Fibroblast of mammary gland (primary cell): ENCODE data around the gene ACAD9.
"Not testable (repeated sequence)": the region's sequence is repeated elsewhere in the genome, so short reads cannot be mapped to it uniquely, and the experiment has no call there.

Experiments
- DNase-seq: peaks from one replicate; pipeline ENCODE4 v3.0.0-alpha.2; 2010; ENCODE audit warnings: low read depth
- H3K4me3 ChIP-seq: 2 replicates; pipeline ENCODE4 v1.5.1; 2011; ENCODE audit warnings: low read depth, mild to moderate bottlenecking, low read length, moderate library complexity; ENCODE audit not compliant: control insufficient read depth
- TF ChIP-seq, protein P1 (sequence below): conservative IDR thresholded peaks from 2 replicates; pipeline ENCODE4 v1.5.1; 2011; ENCODE audit warnings: low read depth, low read length, inconsistent platforms; ENCODE audit not compliant: control insufficient read depth, insufficient read depth

ACAD9 gene

DNA sequence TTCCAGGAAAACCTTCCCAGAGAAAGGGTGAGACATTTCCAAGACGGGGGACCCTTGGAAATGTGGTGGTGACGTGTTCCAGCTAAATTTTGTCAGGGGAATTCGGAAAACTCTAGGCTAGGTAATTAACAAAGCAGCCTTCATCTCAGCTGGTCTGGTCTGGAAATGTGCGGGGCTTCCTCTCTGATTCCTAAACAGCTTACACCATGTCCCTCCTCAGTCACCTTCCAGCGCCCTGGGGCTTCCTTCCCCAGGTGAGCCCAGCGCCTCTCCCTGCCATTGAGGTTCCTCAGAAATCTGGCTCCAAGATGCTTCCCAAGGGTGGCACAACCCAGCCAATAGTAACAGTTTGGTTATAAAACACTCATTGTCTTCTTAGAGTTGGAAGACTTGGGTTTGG is 571 bp downstream of the ACAD9 start:
- H3K4me3 ChIP-seq: peak overlapping the region; percentile 94
- TF ChIP-seq, protein P1, sequence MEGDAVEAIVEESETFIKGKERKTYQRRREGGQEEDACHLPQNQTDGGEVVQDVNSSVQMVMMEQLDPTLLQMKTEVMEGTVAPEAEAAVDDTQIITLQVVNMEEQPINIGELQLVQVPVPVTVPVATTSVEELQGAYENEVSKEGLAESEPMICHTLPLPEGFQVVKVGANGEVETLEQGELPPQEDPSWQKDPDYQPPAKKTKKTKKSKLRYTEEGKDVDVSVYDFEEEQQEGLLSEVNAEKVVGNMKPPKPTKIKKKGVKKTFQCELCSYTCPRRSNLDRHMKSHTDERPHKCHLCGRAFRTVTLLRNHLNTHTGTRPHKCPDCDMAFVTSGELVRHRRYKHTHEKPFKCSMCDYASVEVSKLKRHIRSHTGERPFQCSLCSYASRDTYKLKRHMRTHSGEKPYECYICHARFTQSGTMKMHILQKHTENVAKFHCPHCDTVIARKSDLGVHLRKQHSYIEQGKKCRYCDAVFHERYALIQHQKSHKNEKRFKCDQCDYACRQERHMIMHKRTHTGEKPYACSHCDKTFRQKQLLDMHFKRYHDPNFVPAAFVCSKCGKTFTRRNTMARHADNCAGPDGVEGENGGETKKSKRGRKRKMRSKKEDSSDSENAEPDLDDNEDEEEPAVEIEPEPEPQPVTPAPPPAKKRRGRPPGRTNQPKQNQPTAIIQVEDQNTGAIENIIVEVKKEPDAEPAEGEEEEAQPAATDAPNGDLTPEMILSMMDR: no peak
- DNase-seq: no peak

DNA sequence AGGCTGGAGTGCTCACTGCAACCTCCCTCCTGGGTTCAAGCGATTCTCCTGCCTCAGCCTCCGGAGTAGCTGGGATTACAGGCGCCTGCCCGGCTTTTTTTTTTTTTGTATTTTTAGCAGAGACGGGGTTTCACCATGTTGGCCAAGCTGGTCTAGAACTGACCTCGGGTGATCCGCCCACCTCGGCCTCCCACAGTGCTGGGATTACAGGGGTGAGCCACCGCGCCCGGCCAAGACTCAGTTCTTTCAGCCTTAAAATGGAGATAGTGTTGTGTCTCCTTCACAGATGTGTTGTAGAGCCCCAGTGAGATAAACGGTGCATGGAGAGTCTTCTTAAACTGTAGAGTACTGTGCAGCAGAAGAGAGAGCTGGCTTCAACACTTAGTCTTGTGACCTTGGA is 1.0 kb downstream of the ACAD9 start:
- H3K4me3 ChIP-seq: peak overlapping the region; percentile 94

DNA sequence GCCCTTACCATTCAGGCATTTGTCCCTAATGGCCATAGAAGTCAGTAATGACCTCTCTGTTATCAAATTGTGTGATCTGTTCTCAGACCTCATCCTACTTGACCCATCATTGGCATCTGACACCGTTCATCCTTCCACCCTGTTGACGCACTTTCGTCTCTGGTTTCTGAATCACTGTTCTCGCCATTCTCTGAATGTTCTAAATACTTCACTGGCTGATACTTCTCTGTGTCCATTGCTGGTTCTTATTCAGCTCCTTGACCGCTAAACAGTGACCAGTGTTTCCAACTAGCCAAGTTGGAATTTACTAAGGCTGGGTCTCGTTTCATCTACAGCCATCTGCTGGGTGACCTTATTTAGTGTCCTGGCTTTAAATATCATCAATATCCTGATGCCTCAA is 2.2 kb downstream of the ACAD9 start:
- TF ChIP-seq, protein P1: no peak
- no peak for DNase-seq
- H3K4me3 ChIP-seq: no peak overlapping the region

More for the DNA sequence above, 1.0 kb downstream of the ACAD9 start:
- DNase-seq: not testable (repeated sequence)

DNA sequence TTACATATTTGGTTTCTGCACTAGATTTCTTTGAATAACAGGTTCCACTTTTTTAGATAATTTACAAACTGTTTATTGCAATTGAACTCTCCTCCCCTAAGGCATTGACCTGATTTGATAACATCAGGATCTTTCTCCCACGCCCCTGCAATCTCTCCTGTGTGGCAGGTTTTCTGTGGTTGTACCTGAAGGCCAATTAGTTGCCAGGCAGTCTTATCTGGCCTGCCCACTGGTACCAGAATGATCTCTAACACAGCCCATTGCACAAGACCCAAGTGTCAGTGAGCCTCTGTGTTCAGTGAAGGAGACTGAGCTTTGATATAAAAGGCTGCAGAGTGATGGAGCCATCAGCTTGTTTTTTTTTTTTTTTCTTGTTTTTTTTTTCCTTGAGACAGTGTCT is 3.3 kb downstream of the ACAD9 start:
- H3K4me3 ChIP-seq: no peak overlapping the region
- DNase-seq: no peak
- TF ChIP-seq, protein P1: no peak

DNA sequence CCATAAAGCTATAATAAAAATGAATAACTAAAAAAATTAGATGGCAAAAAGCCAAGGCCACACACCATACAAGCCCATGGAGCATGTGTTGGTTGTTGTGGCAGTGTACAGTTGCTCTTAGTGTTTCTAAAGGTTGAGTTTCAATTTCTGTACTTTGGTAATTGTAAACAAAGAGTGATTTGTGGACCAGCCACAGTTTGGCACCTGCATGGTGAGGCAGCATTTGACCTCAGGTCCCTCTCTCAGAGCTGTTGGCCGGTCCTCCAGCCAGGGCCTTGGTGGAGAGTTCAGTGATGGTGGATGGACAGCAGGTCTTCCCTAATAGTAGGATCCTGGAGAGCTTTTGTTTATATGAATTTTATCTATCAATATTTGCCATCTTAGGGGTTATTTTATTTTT is 5.6 kb downstream of the ACAD9 start:
- TF ChIP-seq, protein P1: no peak
- DNase-seq: no peak
- no peak overlapping the region for H3K4me3 ChIP-seq

DNA sequence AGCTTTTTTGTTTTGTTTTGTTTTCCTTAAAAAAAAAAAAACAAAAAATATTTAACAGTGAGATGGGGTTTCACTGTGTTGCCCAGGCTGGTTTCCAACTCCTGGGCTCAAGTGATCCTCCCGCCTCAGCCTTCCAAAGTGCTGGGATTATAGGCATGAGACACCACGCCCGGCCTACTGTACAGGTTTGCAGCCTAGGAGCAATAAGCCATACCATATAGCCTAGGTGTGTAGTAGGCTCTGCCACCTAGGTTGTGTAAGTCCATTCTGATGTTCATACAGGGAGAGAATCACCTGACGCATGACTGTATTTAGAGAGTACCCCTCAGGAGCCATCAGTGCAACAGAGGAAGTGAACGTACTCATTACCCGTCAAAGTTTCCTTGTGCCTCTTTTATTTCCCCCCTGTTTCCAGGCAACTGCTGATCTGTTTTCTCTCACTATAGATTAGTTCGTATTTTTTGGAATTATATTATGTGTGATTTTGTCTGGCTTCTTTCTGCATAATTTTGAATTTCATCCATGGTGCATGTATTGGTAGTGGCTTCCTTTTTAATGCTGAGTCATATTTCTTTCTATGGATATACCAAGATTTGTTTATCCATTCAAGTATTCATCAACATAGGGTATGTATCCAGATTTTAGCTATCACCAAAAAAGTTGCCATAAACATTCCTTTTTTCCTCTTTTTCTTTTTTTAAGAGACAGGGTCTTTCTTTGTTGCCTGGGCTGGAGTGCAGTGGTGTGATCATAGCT is 9.9 kb downstream of the ACAD9 start:
- DNase-seq: no peak
- H3K4me3 ChIP-seq: no peak overlapping the region
- TF ChIP-seq, protein P1: no peak

DNA sequence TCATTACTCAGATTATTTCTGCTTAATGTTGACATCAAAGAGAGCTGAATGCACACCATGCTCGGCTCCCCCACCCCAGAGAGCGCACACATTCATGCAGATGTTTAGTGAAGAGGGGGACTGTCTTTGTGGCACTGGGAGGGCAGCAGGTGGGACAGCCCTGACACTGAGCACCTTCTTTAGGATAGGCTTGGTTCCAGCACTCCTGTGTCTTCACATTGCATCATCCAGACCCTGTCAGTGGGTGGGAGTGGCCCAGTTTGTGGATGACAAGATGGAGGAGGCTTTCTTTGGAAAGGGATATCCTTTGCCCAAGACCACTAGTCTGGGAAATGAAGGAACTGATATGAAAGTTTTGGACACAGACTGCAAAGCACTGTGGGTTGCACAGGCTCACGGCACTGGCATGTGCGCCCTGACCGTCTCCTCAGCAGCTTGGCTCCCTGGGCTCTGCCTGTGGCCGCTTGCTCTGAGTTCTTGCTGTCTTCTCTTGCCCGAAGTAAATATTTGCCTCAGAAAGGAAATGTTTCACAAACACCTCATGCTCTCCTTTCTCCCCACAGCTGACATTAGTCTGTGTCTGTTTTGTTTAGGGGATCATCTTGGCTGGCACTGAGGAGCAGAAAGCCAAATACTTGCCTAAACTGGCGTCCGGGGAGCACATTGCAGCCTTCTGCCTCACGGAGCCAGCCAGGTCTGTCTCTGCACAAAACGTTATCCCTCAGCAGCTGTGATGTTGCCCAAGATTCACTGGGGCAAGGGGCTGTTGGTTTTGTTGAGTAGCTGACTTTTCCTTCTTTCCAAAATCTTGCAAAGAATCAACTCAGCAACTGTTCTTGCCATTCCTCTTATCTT is 16.6 kb downstream of the ACAD9 start:
- DNase-seq: no peak
- TF ChIP-seq, protein P1: no peak

More for the DNA sequence above, 16.6 kb downstream of the ACAD9 start:
- H3K4me3 ChIP-seq: no peak overlapping the region
